Measurements from ENCODE around the gene RAB8B. TPM values are rescaled to one million over a fixed set of nuclear protein-coding genes. Genes with fewer than 3 reads are reported as not detected.

The RAB8B gene
- polyA plus RNA-seq, 3 donors: 2.7 to 24.2 (median 11.2) TPM

GRCh38 chr15:63246691-63247469, 57.5 kb downstream of the RAB8B start:
- no peak overlapping the region for H3K27ac ChIP-seq (ENCODE audit: low read depth, low read length)
- 63 to 83% (median 78%) methylated on average over 5 of the region's 5 CpGs for WGBS, 3 donors

DNA sequence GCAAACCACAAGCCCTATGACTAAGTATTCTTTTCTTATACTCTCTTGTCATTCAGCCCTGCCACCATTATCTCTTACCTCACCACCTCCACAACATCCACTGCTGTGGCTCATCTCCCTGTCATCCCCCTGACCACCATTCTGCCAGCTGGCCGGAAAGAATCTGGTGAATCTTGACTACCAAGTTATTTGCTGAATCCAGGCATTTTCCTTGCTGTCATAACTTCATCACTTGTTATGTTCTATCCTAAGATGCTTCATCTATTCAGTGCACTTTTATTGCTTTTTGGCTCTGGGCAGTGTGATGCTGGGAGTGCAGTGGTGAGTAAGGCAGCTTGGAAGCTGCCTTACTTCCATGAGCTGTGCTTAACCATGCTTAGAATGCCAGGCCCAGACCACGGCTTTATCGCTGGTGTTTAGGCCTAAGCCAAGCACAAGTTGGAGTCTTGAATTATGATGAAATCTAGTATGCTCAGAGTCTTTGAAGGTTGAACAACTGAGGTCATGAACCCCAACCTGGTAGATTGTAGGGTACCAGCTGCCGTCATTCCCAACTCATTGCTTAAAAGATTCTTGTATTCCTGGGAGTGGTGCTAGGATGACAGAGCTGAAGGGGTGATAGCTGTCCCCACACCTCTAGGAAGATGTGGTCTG, 61.0 kb downstream of the RAB8B start:
- H3K27ac ChIP-seq (ENCODE audit: low read depth, low read length): no peak overlapping the region
- WGBS, 3 donors: 93 to 95% (median 93%) methylated on average over 4 of the region's 4 CpGs

DNA sequence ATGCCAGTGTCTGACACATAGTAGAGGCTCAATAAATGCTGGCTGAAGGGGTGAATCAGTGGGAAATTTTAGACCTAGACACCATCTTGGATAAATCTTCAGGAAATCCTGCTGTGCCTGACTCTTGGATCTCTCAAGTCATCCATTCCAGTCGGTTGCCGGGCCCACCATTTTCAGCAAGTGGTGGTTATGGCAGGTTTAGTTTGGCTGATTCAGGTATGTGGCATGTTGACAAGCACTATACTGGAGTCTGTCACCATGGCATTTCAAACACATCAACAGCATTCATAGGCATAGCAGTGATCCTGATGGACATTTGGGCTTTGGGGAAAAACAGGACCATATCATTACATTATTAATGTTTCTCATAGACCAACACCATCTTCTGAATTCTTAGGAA, 62.3 kb downstream of the RAB8B start:
- no peak overlapping the region for H3K27ac ChIP-seq (ENCODE audit: low read depth, low read length)
- WGBS, 3 donors: 94 to 98% (median 95%) methylated on average over 2 of the region's 2 CpGs

DNA sequence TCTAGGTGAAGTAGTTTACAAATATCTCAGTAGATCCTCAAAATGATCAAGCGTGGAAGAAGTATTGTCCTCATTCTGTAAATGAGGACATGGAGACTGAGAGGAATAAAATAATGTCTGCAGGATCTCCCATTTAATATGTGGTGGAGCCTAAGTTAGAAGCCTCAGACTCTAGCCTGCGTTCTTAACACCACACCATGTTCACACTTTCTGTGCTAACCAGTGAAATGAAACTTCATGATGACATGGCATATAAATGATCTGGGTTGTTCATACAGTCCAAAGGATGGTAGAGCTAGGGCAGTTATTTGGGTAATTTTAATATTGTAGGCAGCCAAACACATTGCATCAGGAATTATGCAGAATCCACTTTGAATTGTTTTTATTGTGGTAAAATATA, 62.9 kb downstream of the RAB8B start:
- 97 to 98% (median 97%) methylated on average over 2 of the region's 2 CpGs for WGBS, 3 donors
- H3K27ac ChIP-seq (ENCODE audit: low read depth, low read length): no peak overlapping the region

DNA sequence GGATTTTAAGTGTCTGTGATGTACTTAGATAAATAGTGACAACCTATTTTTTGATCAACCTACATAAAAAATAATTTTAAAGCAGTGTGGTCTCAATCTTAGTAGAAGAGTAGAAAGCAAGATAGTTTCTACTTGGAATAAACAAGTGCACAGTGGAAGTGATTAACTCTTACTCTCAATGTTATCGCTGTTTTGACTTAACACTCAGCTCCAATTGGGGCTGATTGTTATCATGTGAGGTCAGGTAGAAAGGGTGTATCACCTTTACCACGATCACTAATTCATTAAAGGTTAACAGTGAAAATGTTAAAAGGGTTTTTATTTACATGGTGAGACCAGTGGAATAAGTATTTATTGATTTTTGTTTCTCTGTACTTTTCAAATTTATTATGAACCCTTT, 65.6 kb downstream of the RAB8B start:
- no peak overlapping the region for H3K27ac ChIP-seq (ENCODE audit: low read depth, low read length)
- 49 to 85% (median 72%) methylated on average over 2 of the region's 2 CpGs for WGBS, 3 donors

- WGBS, 3 donors: 80 to 91% (median 82%) methylated on average over 1 of the region's 1 CpG
- H3K27ac ChIP-seq (ENCODE audit: low read depth, low read length): no peak overlapping the region
Measured at GRCh38 chr15:63255489-63255990, 66.1 kb downstream of the RAB8B start.

DNA sequence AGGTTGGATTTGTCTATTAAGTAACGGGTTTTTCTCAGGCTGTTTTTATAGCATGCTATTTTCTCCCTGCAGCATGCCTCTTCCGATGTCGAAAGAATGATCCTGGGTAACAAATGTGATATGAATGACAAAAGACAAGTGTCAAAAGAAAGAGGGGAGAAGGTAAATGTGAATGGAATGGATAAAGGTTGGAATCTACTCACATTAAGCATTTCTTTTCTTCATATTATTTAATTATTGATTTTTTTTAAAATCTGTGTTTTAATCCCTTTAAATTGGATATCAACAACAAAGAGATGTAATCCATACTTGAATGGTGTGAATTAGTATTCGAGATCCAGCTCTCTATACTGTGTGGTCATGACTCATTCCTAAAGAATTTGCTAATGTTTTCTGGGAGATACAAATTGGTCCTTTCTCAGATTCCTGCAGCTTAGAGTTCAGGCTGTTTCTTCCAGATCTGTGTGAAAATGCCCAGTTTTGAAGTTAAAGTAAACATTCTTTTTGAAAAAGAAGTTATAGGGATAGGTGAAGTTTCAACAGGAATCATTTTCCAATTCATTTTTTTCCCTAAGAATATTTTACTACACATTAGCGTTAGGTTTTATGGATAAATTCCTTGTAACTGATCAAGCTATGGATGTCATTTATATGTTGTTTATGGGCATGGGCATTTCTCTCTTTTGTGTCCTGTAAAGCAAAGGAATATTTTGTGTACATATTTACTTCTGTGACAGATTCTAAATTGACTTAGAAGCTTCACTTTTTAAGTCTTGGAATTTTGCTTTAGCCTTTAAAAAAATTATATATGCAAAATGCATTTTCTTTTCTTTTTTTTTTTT, 67.2 kb downstream of the RAB8B start:
- no peak overlapping the region for H3K27ac ChIP-seq (ENCODE audit: low read depth, low read length)
- WGBS, 3 donors: 60 to 77% (median 75%) methylated on average over 5 of the region's 5 CpGs

DNA sequence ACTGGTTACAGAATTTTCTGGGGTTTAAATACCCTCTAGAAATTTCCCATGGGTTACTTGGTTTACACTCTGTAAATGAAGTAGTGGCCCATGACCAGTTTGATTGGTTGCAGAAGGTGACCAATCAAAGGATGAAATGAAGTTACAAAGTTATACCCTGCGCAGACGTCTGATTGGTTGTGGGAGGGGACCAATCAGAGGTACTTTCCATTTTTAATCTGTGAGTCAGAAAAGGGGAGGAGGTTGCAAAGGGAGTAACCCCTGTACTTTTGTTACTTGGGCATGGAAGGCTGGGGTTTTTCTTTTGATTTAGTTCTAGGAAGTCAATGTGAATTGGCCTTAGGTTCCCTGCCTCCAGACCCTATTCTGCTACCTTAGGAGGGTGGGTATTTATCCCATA, 69.3 kb downstream of the RAB8B start:
- H3K27ac ChIP-seq (ENCODE audit: low read depth, low read length): no peak overlapping the region
- 92 to 97% (median 94%) methylated on average over 2 of the region's 2 CpGs for WGBS, 3 donors

DNA sequence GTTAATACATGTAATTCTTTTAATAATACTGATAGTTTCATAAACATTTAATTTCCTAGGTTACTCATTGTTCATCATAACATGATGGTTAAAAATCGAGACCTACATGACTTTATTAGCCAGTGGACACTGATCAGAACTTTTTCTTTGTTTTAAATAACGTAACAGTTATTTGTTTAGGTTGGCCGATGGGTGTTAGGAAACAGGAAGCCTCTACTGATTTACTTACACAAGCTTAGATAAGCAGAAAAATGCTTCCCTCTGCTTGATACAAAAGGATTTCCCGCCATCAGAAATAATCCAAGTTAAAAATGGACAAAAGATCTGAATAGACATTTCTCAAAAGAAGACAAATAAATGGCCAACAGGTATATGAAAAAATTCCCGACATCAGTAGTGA, 71.4 kb downstream of the RAB8B start:
- 61 to 83% (median 65%) methylated on average over 5 of the region's 5 CpGs for WGBS, 3 donors
- H3K27ac ChIP-seq (ENCODE audit: low read depth, low read length): no peak overlapping the region

DNA sequence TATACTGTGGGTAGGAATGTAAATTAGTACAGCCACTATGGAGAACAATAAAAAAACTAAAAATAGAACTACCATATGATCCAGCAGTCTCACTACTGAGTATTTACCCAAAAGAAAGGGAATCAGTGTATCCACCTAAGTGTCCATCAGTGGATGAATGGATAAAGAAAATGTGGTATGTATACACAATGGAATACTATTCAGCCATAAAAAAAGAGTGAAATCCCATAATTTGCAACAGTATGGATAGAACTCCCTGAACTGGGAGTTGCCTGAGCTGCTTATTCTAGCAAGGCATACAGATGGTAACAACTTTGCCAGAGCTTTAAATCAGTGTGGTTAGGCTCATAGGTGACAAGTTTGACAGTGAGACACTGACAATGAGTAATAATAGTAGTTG, 71.9 kb downstream of the RAB8B start:
- no peak overlapping the region for H3K27ac ChIP-seq (ENCODE audit: low read depth, low read length)

DNA sequence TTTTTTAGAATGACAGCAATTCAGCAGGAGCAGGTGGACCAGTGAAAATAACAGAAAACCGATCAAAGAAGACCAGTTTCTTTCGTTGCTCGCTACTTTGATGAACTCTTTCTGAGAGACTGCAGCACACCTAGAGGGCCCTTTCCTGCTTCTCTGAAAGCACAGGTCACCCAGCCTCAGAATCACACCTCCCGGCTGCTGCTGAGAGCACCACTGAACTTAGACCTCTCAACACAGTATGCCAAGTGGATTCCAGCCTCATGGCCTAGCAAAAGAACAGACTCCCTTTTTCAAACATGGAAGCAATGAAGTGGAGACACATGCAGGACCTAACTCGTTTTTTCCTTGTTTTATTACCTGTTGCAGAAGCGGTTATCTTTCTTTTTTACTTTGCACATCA, 74.1 kb downstream of the RAB8B start:
- WGBS, 3 donors: 79 to 92% (median 89%) methylated on average over 6 of the region's 6 CpGs
- no peak overlapping the region for H3K27ac ChIP-seq (ENCODE audit: low read depth, low read length)

DNA sequence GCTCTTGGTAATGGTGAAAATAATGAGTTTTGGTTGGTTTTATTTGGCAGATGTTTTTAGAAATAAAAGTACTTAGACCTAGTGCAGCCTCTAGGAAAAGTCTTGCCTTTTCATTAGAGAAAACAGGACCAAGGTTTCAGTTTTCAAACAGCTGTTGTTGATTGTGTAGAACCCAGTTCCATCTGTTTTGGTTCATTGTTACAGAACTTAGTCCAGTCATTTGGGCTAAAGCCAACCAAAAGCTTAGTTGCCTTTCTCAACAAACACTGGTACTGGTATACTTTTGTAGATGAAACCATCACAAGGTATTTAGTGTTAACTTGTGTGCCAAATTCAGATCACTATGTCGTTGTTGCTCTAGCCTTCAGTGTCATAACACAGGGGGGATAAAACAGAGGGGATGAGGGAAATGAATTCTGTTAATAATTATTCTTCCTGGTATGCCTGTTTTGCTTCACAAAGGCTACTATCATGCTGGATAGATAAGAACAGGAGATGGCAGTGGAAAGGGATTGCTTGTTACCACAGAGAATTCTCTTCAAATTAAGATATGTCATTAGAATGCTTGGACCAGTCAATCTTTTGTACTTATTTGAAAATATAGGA, 75.4 kb downstream of the RAB8B start:
- WGBS, 3 donors: 44 to 83% (median 73%) methylated on average over 1 of the region's 1 CpG
- H3K27ac ChIP-seq (ENCODE audit: low read depth, low read length): no peak overlapping the region

- WGBS, 3 donors: 57 to 83% (median 60%) methylated on average over 3 of the region's 3 CpGs
- H3K27ac ChIP-seq (ENCODE audit: low read depth, low read length): no peak overlapping the region
Measured at GRCh38 chr15:63274427-63274826, 85.0 kb downstream of the RAB8B start.

GRCh38 chr15:63276342-63277037, 87.1 kb downstream of the RAB8B start:
- WGBS, 3 donors: 8 to 24% (median 19%) methylated on average over 11 of the region's 11 CpGs
- no peak overlapping the region for H3K27ac ChIP-seq (ENCODE audit: low read depth, low read length)

- WGBS, 3 donors: 0 to 1% (median 1%) methylated on average over 57 to 94 of the region's 102 CpGs
- no peak within 1 kb of the TSS for H3K27ac ChIP-seq (ENCODE audit: low read depth, low read length)
Measured at GRCh38 chr15:63277038-63277892, 87.9 kb downstream of the RAB8B start, which contains the start of gene APH1B. APH1B (plus strand) TSS chr15:63277605; CDS start chr15:63277624, 19 bp downstream.

GRCh38 chr15:63277893-63278456, 88.6 kb downstream of the RAB8B start:
- WGBS, 3 donors: 7 to 10% (median 10%) methylated on average over 17 of the region's 17 CpGs
- H3K27ac ChIP-seq (ENCODE audit: low read depth, low read length): no peak overlapping the region

- peak overlapping the region; percentile 66 for H3K27ac ChIP-seq (ENCODE audit: low read depth, low read length)
- WGBS, 3 donors: 54 to 87% (median 71%) methylated on average over 9 of the region's 9 CpGs
Measured at GRCh38 chr15:63283126-63283525, 93.7 kb downstream of the RAB8B start.
